ENCODE data around the gene TLE4.

TLE4 gene

GRCh38 chr9:79663878-79664277 is 92.1 kb downstream of the TLE4 start:
- DNase-seq (ENCODE audit: low read depth in 2 of 2) = no peak

DNA sequence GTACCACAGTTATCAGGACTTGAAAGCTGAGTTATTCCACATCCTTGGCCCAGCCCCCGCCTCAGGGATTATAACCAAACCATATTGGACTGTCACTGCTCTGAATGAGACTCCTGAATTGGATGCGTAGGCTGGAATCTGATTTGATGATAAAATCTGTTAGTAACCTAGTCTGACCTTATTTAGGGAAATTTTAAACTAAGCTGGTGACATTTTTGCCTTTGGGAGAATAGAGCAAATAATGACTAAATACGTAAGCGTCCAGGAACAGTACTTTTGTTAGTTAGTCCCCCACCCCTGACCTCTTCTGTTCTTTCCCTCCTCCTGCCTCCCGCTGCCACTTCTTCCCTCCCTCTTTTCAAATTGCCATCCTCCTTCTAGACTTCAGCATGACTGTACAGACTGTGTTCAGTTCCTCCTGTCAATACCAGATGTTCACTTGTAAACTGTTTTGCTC is 92.6 kb downstream of the TLE4 start:
- no peak for DNase-seq (ENCODE audit: low read depth in 2 of 2)

GRCh38 chr9:79665369-79665768 is 93.6 kb downstream of the TLE4 start:
- no peak for DNase-seq (ENCODE audit: low read depth in 2 of 2)

DNA sequence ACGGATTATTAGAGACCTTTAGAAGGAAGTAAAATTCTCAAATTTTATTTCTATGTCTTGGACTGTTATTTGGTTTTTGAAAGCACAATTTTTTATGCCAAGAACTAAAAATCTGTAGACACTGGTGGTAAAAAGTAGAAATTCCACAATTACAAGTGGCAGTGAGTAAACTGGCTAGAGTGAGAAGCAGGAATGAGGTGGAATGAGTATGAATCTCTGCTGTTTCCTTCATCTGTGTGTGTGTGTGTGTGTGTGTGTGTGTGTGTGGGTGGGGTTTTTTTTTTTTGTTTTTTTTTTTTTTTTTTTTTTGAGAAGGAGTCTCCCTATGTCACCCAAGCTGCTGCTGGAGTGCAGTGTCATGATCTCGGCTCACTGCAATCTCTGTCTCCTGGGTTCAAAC is 94.2 kb downstream of the TLE4 start:
- DNase-seq (ENCODE audit: low read depth in 2 of 2) = no peak

GRCh38 chr9:79667120-79667519 is 95.4 kb downstream of the TLE4 start:
- DNase-seq (ENCODE audit: low read depth in 2 of 2) = no peak

- DNase-seq (ENCODE audit: low read depth in 2 of 2) = no peak
Observed at GRCh38 chr9:79667817-79668436, 96.2 kb downstream of the TLE4 start.

DNA sequence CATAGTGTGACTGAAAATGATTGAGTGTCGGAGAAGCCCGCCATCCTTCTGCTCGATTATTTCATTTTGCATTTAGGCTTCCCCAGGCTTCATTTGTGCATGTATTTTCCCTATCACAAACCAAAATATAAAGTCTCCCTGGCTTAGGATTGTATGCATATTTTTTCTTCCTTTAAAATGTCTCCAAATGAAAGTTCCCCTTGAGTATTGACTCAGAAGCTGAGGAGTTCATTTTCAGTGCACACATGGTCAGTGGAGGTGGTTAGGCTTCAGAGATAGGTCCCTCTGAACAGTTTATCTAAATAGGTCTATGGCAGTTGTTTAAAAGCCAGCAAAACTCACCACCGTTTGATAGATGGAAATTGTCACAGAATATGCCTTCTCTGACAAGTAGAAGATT is 97.2 kb downstream of the TLE4 start:
- no peak for DNase-seq (ENCODE audit: low read depth in 2 of 2)

- DNase-seq (ENCODE audit: low read depth in 2 of 2) = no peak
Observed at GRCh38 chr9:79670269-79670961, 98.7 kb downstream of the TLE4 start.

- DNase-seq (ENCODE audit: low read depth in 2 of 2) = no peak
Observed at GRCh38 chr9:79671558-79671957, 99.8 kb downstream of the TLE4 start.

DNA sequence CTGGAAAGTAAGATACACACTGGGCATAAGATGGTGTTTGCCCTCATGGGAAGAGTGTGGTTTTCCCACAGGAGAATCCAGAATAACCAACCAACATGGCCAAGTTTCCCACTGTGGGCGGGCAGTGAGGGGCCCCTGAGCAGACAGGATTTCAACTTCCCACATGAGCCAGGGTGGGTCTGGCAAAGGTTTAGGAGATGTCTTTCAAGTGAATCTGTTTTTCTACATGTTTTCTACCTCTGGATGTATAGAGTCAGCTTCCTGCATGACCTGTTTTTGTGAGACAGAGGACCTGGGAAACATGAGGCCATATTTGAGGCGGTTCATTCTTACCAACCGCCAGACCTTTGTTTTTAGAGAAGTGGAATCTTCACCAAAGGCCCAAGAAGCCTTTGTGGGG is 100.5 kb downstream of the TLE4 start:
- no peak for DNase-seq (ENCODE audit: low read depth in 2 of 2)

- DNase-seq (ENCODE audit: low read depth in 2 of 2) = no peak
Observed at GRCh38 chr9:79672891-79673290, 101.1 kb downstream of the TLE4 start.

GRCh38 chr9:79673614-79674013 is 101.8 kb downstream of the TLE4 start:
- DNase-seq (ENCODE audit: low read depth in 2 of 2) = no peak

- no peak for DNase-seq (ENCODE audit: low read depth in 2 of 2)
Observed at GRCh38 chr9:79674052-79674777, 102.5 kb downstream of the TLE4 start.

- DNase-seq (ENCODE audit: low read depth in 2 of 2) = no peak
Observed at GRCh38 chr9:79681576-79681975, 109.8 kb downstream of the TLE4 start.

DNA sequence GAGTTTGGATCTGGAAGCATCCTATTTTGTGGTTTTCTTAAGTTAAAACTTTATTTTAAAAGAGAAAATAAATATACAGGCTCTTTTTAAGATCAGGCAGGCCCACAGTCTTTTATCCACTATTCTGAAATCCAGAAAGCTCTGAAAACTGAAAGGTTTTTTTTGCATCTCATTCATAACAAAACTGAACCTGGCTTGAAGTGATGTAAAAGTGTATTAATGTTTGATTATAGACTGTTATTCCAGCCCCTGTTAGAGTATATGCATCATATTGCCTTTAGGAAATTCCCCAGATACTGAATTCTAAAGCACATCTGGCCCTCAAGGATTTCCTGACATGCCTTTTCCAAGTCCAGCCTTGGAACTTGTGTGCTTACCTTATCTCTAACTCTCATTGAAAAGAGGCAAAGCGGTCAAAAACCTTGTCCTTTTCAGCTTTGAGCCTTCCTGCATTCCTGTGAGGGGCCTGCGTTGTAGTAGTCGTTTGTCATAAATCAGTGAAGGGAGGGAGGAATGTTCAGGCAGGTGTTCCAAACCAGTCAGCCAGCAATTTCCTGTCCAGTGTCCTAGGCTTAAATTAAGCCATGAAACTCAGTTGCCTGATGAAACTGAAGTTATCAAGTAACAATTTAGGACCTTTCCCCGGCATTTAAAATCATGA is 110.4 kb downstream of the TLE4 start:
- DNase-seq (ENCODE audit: low read depth in 2 of 2) = no peak

- no peak for DNase-seq (ENCODE audit: low read depth in 2 of 2)
Observed at GRCh38 chr9:79684059-79684458, 112.3 kb downstream of the TLE4 start.

DNA sequence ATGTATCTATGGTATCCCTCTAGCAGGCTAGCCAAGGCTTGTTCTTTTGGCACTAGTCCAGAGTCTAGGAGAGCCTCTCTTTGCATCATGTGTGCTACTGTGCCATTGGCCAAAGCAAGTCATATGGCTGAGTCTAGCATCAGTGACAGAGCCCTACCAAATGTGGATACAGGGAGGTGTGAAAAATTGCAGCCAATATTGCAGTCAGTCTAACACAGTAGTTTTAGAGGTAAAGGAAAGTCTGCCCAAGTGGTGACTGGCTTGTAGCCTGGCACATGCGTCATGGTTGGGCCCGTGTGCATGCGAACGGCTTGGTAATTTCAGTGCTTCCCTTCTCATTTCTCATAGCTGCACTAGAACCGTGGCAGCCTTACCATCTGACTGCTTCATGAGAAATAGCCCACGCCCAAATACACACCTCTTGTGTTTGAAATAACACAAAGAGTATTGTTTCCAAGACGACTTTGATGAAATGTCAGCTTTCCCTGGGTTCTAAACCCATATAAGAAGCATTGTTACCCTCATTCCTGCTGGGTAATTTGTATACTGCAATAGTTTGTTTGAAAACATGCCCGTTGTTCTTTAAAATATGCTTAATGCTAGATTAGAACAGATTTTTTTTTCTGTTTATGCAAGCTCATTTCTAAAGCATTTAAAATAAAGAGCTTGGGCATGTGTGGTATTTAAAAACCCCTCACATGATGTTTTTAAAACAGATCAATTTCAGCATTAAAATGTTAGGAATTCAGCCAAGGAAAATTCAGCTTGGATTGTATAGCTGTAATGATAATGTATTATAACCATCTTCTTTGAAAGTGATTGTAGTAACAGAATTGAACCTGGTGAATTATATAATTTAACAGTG is 113.2 kb downstream of the TLE4 start:
- no peak for DNase-seq (ENCODE audit: low read depth in 2 of 2)

DNA sequence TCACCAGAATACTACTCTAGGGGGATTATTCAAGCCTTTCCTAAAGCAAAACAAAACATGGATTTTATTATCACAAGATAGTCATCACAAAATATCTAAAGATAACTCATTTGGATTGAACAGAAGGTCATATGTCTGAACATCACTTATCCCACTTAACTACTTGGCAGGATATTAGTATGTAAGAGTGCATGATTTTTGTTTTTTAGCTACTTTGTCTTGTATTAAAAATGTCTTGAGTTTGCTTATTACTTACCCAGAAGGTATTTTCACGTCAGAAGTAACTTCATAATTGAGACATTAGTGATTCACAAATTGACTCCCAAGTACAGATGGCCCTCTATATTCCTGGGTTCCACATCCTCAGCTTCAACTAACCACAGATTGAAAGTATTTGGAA is 113.8 kb downstream of the TLE4 start:
- DNase-seq (ENCODE audit: low read depth in 2 of 2) = no peak

GRCh38 chr9:79686381-79687130 is 114.8 kb downstream of the TLE4 start:
- DNase-seq (ENCODE audit: low read depth in 2 of 2) = no peak

- DNase-seq (ENCODE audit: low read depth in 2 of 2) = no peak
Observed at GRCh38 chr9:79687131-79687447, 115.3 kb downstream of the TLE4 start.

- no peak for DNase-seq (ENCODE audit: low read depth in 2 of 2)
Observed at GRCh38 chr9:79688363-79688762, 116.6 kb downstream of the TLE4 start.
